B cell (primary cell): ENCODE data around the gene PBX1.

Experiments used
- EZH2 ChIP-seq: IDR thresholded peaks from 2 replicates; pipeline ENCODE4 v1.6.1; 2012; ENCODE audit warnings: borderline replicate concordance, low read depth, mild to moderate bottlenecking, moderate library complexity, low read length; ENCODE audit not compliant: insufficient read depth, poor library complexity, severe bottlenecking
- TF ChIP-seq, protein P1 (sequence below): fragments of 200-600 bp; IDR thresholded peaks from one replicate; pipeline ENCODE4 v1.8.0; 2022; ENCODE audit warnings: antibody characterized with exemption, mild to moderate bottlenecking

DNA sequence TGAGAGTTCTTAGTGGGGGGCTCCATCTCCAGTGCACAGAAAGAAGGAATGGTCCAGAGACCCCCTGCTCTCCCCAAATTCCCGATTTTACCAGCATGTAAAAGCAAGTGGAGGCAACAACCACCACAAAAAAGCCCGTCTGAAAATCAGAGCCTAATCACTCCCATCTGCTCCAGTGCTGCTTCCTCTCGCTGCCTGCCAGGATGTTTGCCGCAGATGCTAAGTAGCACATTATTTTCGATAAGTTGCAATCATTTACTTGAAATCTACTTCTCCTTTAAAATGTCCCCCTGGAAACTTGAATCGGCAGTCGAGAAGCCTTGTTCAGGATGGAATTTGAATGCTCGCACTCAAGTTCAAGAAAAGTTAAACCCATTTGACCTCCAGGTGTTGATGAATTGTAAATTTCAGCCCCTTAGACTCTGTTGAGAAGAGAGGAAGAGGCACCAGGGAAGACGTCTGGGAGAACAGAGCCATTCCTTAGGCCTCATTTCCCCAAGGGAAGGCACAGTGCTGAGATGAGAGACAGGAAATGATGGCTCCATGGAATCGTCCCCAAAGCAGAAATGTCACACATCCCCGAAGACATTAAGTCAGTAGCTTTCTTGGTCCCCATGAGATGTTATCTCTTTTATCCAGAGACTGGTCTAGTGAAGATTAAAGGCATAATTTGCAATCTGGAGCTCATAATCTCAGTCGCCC, 221.3 kb downstream of the PBX1 start:
- TF ChIP-seq, protein P1, sequence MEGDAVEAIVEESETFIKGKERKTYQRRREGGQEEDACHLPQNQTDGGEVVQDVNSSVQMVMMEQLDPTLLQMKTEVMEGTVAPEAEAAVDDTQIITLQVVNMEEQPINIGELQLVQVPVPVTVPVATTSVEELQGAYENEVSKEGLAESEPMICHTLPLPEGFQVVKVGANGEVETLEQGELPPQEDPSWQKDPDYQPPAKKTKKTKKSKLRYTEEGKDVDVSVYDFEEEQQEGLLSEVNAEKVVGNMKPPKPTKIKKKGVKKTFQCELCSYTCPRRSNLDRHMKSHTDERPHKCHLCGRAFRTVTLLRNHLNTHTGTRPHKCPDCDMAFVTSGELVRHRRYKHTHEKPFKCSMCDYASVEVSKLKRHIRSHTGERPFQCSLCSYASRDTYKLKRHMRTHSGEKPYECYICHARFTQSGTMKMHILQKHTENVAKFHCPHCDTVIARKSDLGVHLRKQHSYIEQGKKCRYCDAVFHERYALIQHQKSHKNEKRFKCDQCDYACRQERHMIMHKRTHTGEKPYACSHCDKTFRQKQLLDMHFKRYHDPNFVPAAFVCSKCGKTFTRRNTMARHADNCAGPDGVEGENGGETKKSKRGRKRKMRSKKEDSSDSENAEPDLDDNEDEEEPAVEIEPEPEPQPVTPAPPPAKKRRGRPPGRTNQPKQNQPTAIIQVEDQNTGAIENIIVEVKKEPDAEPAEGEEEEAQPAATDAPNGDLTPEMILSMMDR: no peak
- no peak for TF ChIP-seq EZH2
